Measurements from ENCODE around the gene KRT17. TPM values are rescaled to one million over a fixed set of nuclear protein-coding genes. Genes with fewer than 3 reads are reported as not detected.

Gene KRT17
- total and polyA plus RNA-seq, 10 of the 15 experiments (the other 5 are each of a cell fraction or from before 2014, with no cell fraction given), result 0.47 to 30.0 (median 2.5) TPM

DNA sequence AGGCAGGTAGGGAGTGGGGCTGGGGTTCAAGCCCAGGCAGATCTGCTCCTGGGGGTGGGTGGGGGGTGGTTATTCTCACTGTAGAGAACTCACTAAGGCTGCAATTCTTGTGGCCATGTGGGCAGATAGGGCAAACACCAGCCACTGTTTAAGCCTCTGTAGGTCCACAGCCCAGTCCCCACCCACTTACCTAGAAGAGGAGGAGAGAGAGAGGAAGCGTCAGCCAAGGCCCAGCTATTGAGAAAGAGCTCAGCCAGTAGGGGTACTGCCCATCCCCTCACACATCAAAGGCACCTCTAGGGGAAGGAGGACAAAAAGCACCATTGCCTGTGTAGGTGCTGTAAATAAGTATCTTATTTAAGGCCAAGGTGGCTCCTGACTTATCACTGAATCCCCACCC lies 24.7 kb downstream of the KRT17 start:
- H4K20me1 ChIP-seq (ENCODE audit: control insufficient read depth, insufficient read depth), result no peaks in the 10 kb centered on the region
- no peaks in the 10 kb centered on the region for H3K9me3 ChIP-seq (replicated peaks; ENCODE audit: control insufficient read depth, insufficient read depth, low read length)
- intact Hi-C loops (cut with micrococcal nuclease; ENCODE audit: unreplicated experiment), result no loop called here
- FAIRE-seq (no peak), ATAC-seq (no peak), DNase-seq (ENCODE audit: low read depth, low spot score) (no peak)
- no peaks in the 10 kb centered on the region; a peak in 1 of 4 replicates for H3K27me3 ChIP-seq (replicated peaks in 1 of 2; ENCODE audit: control insufficient read depth in 2 of 2, insufficient read depth in 2 of 2, low read length in 1 of 2)
- no peaks in the 10 kb centered on the region for H3K36me3 ChIP-seq (ENCODE audit: control insufficient read depth in 2 of 2, insufficient read depth in 2 of 2, low read length in 1 of 2)
- RAD21 ChIA-PET (ENCODE audit: unreplicated experiment), result no interaction called here
- no peak overlapping the region for H3K9ac ChIP-seq (ENCODE audit: control insufficient read depth, insufficient read depth, low read length)
- H2AFZ ChIP-seq (ENCODE audit: control insufficient read depth, low read depth, low read length), result no peak overlapping the region
- H3K4me1 ChIP-seq (ENCODE audit: control insufficient read depth, insufficient read depth, low read length), result no peaks in the 10 kb centered on the region
- H3K27ac ChIP-seq (ENCODE audit: control insufficient read depth, insufficient read depth), result no peak overlapping the region
- POLR2A ChIA-PET, result no interaction called here
- H3K4me3 ChIP-seq, result no peak overlapping the region
- CTCF ChIA-PET, result no interaction called here
- BruUV-seq (replicated peaks), result no TSS peak
- in situ Hi-C loops (cut with MboI), result no loop called here
- no peaks in the 10 kb centered on the region for H3K79me2 ChIP-seq (ENCODE audit: control insufficient read depth, insufficient read depth, low read length)
- WGBS (ENCODE audit: insufficient coverage, insufficient replicate concordance, low lambda C conversion rate, missing lambda C conversion rate), result 0% methylated on average over 1 of the region's 1 CpG
- SMC1A ChIA-PET (ENCODE audit: uncharacterized antibody, unreplicated experiment), result no interaction called here
- H3K4me2 ChIP-seq (ENCODE audit: control insufficient read depth, insufficient read depth), result no peak overlapping the region
- TF ChIP-seq TAF1 (IDR thresholded peaks at IDR 0.05; ENCODE audit: borderline replicate concordance, low read depth, low read length) (no peak), MTA3 (IDR thresholded peaks at IDR 0.05; ENCODE audit: borderline replicate concordance, low read length) (no peak), CREM (IDR thresholded peaks at IDR 0.05; ENCODE audit: low read depth) (no peak), ZBED1 (IDR thresholded peaks at IDR 0.05; ENCODE audit: borderline replicate concordance) (no peak), IRF4 (IDR thresholded peaks at IDR 0.05; ENCODE audit: low read depth, low read length) (no peak), STAT3 (IDR thresholded peaks at IDR 0.05; ENCODE audit: low read depth, low read length) (no peak), MYB (IDR thresholded peaks at IDR 0.05; ENCODE audit: borderline replicate concordance, low read depth, low read length) (no peak), RCOR1 (conservative IDR thresholded peaks at IDR 0.05; ENCODE audit: low read depth, low read length) (no peak), ZSCAN29 (IDR thresholded peaks at IDR 0.05) (no peak), TCF3 (IDR thresholded peaks at IDR 0.05; ENCODE audit: borderline replicate concordance, insufficient read depth, low read depth, low read length) (no peak), CEBPB (IDR thresholded peaks at IDR 0.05; ENCODE audit: borderline replicate concordance in 1 of 2, low read depth in 2 of 2, low read length in 2 of 2) (no peak), SUZ12 (IDR thresholded peaks at IDR 0.05; ENCODE audit: unreplicated experiment) (no peak)
- TF ChIP-seq, protein P1, sequence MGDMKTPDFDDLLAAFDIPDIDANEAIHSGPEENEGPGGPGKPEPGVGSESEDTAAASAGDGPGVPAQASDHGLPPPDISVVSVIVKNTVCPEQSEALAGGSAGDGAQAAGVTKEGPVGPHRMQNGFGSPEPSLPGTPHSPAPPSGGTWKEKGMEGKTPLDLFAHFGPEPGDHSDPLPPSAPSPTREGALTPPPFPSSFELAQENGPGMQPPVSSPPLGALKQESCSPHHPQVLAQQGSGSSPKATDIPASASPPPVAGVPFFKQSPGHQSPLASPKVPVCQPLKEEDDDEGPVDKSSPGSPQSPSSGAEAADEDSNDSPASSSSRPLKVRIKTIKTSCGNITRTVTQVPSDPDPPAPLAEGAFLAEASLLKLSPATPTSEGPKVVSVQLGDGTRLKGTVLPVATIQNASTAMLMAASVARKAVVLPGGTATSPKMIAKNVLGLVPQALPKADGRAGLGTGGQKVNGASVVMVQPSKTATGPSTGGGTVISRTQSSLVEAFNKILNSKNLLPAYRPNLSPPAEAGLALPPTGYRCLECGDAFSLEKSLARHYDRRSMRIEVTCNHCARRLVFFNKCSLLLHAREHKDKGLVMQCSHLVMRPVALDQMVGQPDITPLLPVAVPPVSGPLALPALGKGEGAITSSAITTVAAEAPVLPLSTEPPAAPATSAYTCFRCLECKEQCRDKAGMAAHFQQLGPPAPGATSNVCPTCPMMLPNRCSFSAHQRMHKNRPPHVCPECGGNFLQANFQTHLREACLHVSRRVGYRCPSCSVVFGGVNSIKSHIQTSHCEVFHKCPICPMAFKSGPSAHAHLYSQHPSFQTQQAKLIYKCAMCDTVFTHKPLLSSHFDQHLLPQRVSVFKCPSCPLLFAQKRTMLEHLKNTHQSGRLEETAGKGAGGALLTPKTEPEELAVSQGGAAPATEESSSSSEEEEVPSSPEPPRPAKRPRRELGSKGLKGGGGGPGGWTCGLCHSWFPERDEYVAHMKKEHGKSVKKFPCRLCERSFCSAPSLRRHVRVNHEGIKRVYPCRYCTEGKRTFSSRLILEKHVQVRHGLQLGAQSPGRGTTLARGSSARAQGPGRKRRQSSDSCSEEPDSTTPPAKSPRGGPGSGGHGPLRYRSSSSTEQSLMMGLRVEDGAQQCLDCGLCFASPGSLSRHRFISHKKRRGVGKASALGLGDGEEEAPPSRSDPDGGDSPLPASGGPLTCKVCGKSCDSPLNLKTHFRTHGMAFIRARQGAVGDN (IDR thresholded peaks at IDR 0.05), result no peak
- TF ChIP-seq, protein P2, sequence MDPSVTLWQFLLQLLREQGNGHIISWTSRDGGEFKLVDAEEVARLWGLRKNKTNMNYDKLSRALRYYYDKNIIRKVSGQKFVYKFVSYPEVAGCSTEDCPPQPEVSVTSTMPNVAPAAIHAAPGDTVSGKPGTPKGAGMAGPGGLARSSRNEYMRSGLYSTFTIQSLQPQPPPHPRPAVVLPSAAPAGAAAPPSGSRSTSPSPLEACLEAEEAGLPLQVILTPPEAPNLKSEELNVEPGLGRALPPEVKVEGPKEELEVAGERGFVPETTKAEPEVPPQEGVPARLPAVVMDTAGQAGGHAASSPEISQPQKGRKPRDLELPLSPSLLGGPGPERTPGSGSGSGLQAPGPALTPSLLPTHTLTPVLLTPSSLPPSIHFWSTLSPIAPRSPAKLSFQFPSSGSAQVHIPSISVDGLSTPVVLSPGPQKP (IDR thresholded peaks at IDR 0.05; ENCODE audit: low read depth, low read length), result no peak
- TF ChIP-seq, protein P3, sequence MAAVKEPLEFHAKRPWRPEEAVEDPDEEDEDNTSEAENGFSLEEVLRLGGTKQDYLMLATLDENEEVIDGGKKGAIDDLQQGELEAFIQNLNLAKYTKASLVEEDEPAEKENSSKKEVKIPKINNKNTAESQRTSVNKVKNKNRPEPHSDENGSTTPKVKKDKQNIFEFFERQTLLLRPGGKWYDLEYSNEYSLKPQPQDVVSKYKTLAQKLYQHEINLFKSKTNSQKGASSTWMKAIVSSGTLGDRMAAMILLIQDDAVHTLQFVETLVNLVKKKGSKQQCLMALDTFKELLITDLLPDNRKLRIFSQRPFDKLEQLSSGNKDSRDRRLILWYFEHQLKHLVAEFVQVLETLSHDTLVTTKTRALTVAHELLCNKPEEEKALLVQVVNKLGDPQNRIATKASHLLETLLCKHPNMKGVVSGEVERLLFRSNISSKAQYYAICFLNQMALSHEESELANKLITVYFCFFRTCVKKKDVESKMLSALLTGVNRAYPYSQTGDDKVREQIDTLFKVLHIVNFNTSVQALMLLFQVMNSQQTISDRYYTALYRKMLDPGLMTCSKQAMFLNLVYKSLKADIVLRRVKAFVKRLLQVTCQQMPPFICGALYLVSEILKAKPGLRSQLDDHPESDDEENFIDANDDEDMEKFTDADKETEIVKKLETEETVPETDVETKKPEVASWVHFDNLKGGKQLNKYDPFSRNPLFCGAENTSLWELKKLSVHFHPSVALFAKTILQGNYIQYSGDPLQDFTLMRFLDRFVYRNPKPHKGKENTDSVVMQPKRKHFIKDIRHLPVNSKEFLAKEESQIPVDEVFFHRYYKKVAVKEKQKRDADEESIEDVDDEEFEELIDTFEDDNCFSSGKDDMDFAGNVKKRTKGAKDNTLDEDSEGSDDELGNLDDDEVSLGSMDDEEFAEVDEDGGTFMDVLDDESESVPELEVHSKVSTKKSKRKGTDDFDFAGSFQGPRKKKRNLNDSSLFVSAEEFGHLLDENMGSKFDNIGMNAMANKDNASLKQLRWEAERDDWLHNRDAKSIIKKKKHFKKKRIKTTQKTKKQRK (IDR thresholded peaks at IDR 0.05; ENCODE audit: low read depth, low read length), result no peak
- TF ChIP-seq, protein P4, sequence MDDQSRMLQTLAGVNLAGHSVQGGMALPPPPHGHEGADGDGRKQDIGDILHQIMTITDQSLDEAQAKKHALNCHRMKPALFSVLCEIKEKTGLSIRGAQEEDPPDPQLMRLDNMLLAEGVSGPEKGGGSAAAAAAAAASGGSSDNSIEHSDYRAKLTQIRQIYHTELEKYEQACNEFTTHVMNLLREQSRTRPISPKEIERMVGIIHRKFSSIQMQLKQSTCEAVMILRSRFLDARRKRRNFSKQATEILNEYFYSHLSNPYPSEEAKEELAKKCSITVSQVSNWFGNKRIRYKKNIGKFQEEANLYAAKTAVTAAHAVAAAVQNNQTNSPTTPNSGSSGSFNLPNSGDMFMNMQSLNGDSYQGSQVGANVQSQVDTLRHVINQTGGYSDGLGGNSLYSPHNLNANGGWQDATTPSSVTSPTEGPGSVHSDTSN (IDR thresholded peaks at IDR 0.05; ENCODE audit: insufficient replicate concordance, low read depth, low read length), result no peak
